Spleen (tissue), 7 donors: Measurements from ENCODE around the gene HEXB.

Experiments
- CTCF ChIP-seq, 11 experiments: fragments of 200-600 bp in 7 of 11; fragments of 450-650 bp in 4 of 11; sonication (generic) in 4 of 11; IDR thresholded peaks in 8 of 11; conservative IDR thresholded peaks in 3 of 11; 1 replicate in 7 of 11; 2 replicates in 4 of 11; pipeline versions ENCODE4 v1.4.0 to v1.8.0; 2016 to 2021; ENCODE audit warnings: antibody characterized with exemption in 11 of 11, inconsistent platforms in 4 of 11, mild to moderate bottlenecking in 1 of 11
- POLR2A ChIP-seq, 3 donors: fragments of 450-650 bp; IDR thresholded peaks; one replicate each; pipeline ENCODE4 v1.5.1; 2017; ENCODE audit warnings: antibody characterized with exemption in 3 of 3, mild to moderate bottlenecking in 1 of 3
- donor health status: DM: no; HTN: no; CAD: no; lungs with moderate emphysema.
- donor health status: DM: no; HTN: no; CAD: no.
- donor health status: DM: no; HTN: no; CAD: no.

GRCh38 chr5:74765201-74765600, 80.2 kb downstream of the HEXB start:
- TF ChIP-seq CTCF (IDR thresholded peaks at IDR 0.05 in 8 of 11, conservative IDR thresholded peaks at IDR 0.05 in 3 of 11) = no peak
- no peak for TF ChIP-seq POLR2A (IDR thresholded peaks at IDR 0.05)
